SK-N-SH (cell line): ENCODE measurements around the gene RNLS.

Source experiments
- EZH2phosphoT487 ChIP-seq: fragments of 200-600 bp; sonication (generic); IDR thresholded peaks from 2 replicates; pipeline ENCODE4 v1.6.1; 2017; ENCODE audit warnings: low read depth, mixed run types, mild to moderate bottlenecking, antibody characterized with exemption, moderate library complexity, borderline replicate concordance
- JUND ChIP-seq: IDR thresholded peaks from 2 replicates; pipeline ENCODE4 v1.4.0; 2012
- NFIC ChIP-seq: IDR thresholded peaks from 2 replicates; pipeline ENCODE4 v1.4.0; 2012; ENCODE audit warnings: borderline replicate concordance
- POLR2AphosphoS5 ChIP-seq: IDR thresholded peaks from 2 replicates; pipeline ENCODE4 v1.6.1; 2012; ENCODE audit warnings: low read depth, low read length
- SMC3 ChIP-seq: IDR thresholded peaks from 2 replicates; pipeline ENCODE4 v1.6.1; 2012; ENCODE audit warnings: low read depth, low read length, improper control_type of control experiment
- TF ChIP-seq, protein P1 (sequence below): fragments of 200-600 bp; sonication (generic); IDR thresholded peaks from 2 replicates; pipeline ENCODE4 v1.6.1; 2017; ENCODE audit warnings: antibody characterized with exemption, mild to moderate bottlenecking, moderate library complexity
- TF ChIP-seq, protein P2 (sequence below): IDR thresholded peaks from 2 replicates; pipeline ENCODE4 v1.4.0; 2012; ENCODE audit warnings: low read depth, borderline replicate concordance
- TF ChIP-seq, protein P3 (sequence below): IDR thresholded peaks from 2 replicates; pipeline ENCODE4 v1.4.0; 2012; ENCODE audit warnings: low read depth

DNA sequence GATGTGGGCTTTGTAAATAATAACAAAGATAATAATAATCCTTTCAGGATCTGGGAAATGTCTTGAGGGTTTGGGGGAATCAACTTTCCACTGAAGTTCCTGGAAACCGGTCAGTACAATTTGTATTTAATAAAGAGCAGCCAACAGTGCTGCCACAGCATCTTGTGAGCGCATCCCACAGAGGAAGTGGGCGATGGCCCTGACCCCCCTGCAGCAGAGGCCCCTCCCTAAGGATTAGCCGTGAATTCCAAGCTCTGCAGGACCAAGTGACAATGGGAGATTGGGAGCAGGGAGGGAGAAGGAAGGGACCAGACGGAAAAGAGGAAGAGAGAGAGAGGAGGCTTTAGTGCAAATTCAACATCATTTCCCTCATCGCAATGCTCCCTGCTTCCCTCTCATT lies 349.2 kb downstream of the RNLS start:
- no peak for TF ChIP-seq POLR2AphosphoS5
- TF ChIP-seq, protein P1, sequence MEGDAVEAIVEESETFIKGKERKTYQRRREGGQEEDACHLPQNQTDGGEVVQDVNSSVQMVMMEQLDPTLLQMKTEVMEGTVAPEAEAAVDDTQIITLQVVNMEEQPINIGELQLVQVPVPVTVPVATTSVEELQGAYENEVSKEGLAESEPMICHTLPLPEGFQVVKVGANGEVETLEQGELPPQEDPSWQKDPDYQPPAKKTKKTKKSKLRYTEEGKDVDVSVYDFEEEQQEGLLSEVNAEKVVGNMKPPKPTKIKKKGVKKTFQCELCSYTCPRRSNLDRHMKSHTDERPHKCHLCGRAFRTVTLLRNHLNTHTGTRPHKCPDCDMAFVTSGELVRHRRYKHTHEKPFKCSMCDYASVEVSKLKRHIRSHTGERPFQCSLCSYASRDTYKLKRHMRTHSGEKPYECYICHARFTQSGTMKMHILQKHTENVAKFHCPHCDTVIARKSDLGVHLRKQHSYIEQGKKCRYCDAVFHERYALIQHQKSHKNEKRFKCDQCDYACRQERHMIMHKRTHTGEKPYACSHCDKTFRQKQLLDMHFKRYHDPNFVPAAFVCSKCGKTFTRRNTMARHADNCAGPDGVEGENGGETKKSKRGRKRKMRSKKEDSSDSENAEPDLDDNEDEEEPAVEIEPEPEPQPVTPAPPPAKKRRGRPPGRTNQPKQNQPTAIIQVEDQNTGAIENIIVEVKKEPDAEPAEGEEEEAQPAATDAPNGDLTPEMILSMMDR = no peak
- no peak for TF ChIP-seq NFIC
- TF ChIP-seq, protein P2, sequence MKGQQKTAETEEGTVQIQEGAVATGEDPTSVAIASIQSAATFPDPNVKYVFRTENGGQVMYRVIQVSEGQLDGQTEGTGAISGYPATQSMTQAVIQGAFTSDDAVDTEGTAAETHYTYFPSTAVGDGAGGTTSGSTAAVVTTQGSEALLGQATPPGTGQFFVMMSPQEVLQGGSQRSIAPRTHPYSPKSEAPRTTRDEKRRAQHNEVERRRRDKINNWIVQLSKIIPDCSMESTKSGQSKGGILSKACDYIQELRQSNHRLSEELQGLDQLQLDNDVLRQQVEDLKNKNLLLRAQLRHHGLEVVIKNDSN = no peak
- TF ChIP-seq JUND = no peak
- TF ChIP-seq SMC3 = no peak
- TF ChIP-seq, protein P3, sequence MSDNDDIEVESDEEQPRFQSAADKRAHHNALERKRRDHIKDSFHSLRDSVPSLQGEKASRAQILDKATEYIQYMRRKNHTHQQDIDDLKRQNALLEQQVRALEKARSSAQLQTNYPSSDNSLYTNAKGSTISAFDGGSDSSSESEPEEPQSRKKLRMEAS = no peak
- no peak for TF ChIP-seq EZH2phosphoT487
